SIG-M5 treated with dmso at 0.1 percent for 504 hours (cell line): ENCODE measurements around the gene GAS5.
"Not testable (repeated sequence)": the region's sequence is repeated elsewhere in the genome, so short reads cannot be mapped to it uniquely, and the experiment has no call there.

Experiments
- DNase-seq: peaks from one replicate; lab custom pipeline; 2025; ENCODE audit not compliant: unreplicated experiment; lab: John Stamatoyannopoulos, UW

GAS5 gene

GRCh38 chr1:173870252-173871075 lies 2.7 kb upstream of the GAS5 start:
- DNase-seq = peak; percentile 17

- DNase-seq = peak; percentile 71
These were observed 1.2 kb upstream of the GAS5 start for GRCh38 chr1:173869021-173869359.

GRCh38 chr1:173868266-173869020 lies 654 bp upstream of the GAS5 start, which contains the start of gene ZBTB37:
TSS of gene ZBTB37 (plus strand) at chr1:173868380. CDS start at chr1:173870226, 1,846 bp downstream.
- DNase-seq = peak; percentile 92

GRCh38 chr1:173867141-173867752 lies 542 bp downstream of the GAS5 start:
- DNase-seq = no peak

DNA sequence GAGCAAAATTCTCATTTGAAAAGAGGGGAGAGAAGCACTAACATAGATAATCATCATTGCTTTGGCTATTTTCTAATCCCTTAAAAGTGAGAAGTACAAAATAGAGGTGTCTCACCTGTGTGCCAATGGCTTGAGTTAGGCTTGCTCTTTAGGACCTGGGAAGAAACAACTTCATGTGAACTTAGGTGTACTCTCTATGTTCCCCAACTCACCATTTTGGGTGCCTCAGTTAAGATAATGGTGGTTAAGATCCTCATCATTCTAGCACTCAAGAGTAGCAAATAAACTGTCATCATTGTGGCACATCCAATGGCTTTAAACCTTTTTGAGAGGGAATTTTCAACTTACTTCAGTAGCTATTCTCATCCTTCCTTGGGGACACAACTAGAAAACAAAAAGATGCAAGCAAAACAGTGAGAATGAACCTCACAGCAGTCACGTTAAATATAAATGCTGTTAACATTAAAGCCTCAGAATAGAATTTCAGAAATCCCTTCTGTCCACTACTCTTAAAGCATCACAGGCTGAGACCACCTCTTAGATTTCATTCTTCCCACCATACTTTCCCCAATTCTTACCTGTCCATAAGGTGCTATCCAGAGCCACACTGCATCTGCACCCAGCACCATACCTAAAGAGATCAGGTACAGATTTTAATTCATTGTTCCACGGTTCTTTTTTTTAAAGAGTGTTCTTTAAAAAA lies 1.2 kb downstream of the GAS5 start:
- DNase-seq = no peak

DNA sequence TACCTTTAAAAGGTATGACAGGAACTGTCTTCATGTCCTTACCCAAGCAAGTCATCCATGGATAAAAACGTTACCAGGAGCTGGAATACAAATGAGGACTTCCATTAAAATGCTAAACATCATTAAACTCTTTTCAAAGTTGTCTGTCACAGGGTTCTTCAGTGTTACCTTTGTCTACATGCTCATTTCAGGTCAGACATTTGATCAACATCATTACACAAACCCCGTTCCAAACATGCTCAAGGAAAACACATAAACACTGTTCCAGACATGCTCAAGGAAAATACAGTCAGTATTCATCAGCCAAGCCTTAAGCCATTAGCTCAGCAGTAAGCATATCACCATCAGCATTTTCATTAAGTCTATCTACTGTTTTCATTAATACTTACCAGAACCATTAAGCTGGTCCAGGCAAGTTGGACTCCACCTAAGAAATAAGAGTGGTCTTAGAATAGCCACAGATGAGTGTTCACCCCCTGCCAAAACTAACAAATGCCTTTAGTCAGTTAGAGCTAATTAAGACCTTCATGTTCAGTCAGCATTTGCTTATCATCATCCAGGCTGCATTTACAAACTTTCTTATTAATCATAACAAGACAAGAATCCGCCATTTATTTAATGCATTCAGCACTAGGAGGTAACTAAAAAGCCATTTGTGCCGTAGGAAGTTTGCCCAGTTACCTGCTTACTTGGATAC lies 2.2 kb downstream of the GAS5 start:
- no peak for DNase-seq

GRCh38 chr1:173864179-173864867 lies 3.5 kb downstream of the GAS5 start:
- DNase-seq = no peak

GRCh38 chr1:173863224-173864161 lies 4.3 kb downstream of the GAS5 start:
- no peak for DNase-seq

DNA sequence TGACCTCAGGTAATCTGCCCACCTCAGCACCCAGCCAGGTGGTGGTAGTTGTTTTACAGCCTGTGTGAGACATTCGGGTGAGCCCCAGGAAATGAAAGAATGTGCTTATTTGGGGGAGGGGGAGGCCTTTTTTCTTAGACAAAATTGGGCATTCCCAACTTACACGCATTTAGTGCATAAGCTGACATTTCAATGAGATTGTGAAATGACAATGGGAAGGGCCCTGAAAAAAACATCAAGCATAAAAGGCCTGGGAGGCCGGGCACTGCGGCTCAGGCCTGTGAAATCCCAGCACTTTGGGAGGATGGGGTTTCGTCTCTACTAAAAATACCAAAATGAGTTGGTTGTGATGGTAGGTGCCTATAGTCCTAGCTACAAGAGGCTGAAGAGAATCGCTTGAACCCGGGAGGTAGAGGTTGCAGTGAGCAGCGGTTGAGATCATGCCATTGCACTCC lies 5.0 kb downstream of the GAS5 start:
- no peak for DNase-seq

DNA sequence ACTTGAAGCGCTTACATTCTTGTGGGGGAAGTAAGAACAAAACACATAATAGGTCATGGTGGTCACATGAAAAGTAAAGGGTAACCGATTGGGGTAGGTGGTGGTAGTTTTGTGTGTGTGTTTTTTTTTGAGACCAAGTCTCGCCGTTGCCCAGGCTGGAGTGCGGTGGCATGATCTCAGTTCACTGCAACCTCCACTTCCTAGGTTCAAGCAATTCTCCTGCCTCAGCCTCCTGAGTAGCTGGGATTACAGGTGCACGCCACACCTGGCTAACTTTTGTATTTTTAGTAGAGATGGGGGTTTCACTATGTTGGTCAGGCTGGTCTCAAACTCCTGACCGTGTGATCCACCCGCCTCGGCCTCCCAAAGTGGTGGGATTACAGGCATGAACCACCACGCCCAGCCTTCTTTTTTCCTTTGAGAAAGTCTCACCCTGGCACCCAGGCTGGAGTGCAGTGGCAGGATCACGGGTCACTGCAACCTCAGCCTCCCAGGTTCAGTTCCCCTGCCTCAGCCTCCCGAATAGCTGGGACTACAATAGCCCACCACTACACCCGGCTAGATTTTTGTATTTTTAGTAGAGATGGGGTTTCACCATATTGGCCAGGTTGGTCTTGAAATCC lies 5.5 kb downstream of the GAS5 start:
- peak; percentile 31 for DNase-seq

- peak; percentile 46 for DNase-seq
These were observed 6.1 kb downstream of the GAS5 start for GRCh38 chr1:173861731-173862145.

- no peak for DNase-seq
These were observed 7.7 kb downstream of the GAS5 start for GRCh38 chr1:173860065-173860464.

DNA sequence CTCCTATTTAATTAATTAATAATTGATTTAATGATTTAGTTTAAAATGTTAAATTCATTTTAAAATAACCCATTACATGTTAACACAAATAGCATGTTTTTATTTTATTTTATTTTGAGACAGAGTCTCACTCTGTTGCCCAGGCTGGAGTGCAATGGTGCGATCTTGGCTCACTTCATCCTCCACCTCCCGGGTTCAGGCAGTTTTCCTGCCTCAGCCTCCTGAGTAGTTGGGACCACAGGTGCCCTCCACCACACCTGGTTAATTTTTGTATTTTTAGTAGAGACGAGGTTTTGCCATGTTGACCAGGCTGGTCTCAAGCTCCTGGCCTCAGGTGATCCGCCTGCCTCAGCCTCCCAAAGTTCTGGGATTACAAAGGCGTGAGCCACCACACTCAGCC lies 8.2 kb downstream of the GAS5 start:
- DNase-seq = not testable (repeated sequence)

DNA sequence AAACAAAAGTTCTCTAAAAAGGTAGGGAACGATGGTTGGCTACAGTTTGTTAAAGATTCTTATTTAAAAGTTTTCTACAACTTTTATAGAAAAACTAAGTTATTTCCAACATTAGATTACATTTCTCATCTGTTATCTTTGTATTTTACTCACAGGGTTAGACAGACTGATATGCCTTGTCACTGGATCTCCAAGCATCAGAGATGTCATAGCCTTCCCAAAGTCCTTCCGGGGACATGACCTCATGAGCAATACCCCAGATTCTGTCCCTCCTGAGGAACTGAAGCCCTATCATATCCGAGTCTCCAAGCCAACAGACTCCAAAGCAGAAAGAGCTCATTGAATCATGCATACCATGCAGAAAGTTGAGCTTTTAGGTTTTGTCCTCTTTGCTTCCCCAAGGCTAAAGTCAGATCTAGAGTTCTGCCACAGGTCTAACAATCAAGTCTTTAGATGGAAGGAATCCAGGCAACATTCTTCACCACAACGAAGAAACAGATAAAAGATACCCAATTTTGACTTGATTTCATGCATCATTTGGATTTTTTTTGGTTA lies 10.3 kb downstream of the GAS5 start:
- DNase-seq = no peak

DNA sequence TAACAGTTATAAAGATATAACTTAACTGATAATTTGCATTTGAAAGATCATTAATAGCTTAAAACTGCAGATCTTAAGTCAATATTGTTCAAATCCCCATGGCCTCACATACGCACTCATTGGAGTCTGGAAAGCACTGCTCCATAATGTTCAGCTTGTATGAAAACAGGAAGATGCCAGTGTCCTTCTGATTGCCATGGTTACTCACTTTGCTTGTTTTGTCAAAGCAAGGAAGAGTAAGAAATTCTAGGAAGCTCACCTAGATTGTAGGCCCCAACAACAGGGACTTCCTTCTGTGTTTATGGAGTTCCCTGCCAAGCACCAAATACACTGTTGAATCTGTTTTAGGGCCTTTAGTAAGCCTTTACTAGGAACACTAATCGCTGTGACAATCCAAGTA lies 10.9 kb downstream of the GAS5 start:
- DNase-seq = no peak

- DNase-seq = no peak
These were observed 11.8 kb downstream of the GAS5 start for GRCh38 chr1:173856014-173856413.

GRCh38 chr1:173853074-173853473 lies 14.7 kb downstream of the GAS5 start:
- DNase-seq = no peak

- no peak for DNase-seq
These were observed 15.7 kb downstream of the GAS5 start for GRCh38 chr1:173852105-173852504.
